ELF-1 (cell line): Measurements from ENCODE around the gene ATP5PF.
"Not testable (repeated sequence)": the region's sequence is repeated elsewhere in the genome, so short reads cannot be mapped to it uniquely, and the experiment has no call there.

Experiments used
- DNase-seq: peaks from one replicate; pipeline ENCODE4 v3.0.0-alpha.2; 2016; ENCODE audit warnings: low read depth, low spot score

The ATP5PF gene

GRCh38 chr21:25734904-25735645, at the start of gene ATP5PF, which contains the start of gene GABPA:
Gene ATP5PF, minus strand, starts transcription at chr21:25734904. Its CDS starts 5,110 bp downstream, at chr21:25729794.
Gene GABPA, plus strand, starts transcription at chr21:25734972. Its CDS starts 6,627 bp downstream, at chr21:25741599.
- DNase-seq: peak; percentile 99

- DNase-seq: not testable (repeated sequence)
These were observed 43.6 kb upstream of the ATP5PF start for GRCh38 chr21:25778126-25778875.

GRCh38 chr21:25776440-25776839, 41.7 kb upstream of the ATP5PF start:
- DNase-seq: no peak

- DNase-seq: no peak
These were observed 38.0 kb upstream of the ATP5PF start for GRCh38 chr21:25772686-25773085.

GRCh38 chr21:25767921-25768320, 33.2 kb upstream of the ATP5PF start:
- no peak for DNase-seq

GRCh38 chr21:25764065-25764464, 29.4 kb upstream of the ATP5PF start:
- no peak for DNase-seq

GRCh38 chr21:25760677-25761076, 26.0 kb upstream of the ATP5PF start:
- no peak for DNase-seq

GRCh38 chr21:25760061-25760460, 25.4 kb upstream of the ATP5PF start:
- no peak for DNase-seq

- DNase-seq: no peak
These were observed 24.9 kb upstream of the ATP5PF start for GRCh38 chr21:25759573-25759972.

- no peak for DNase-seq
These were observed 22.8 kb upstream of the ATP5PF start for GRCh38 chr21:25757531-25757930.

- DNase-seq: no peak
These were observed 21.7 kb upstream of the ATP5PF start for GRCh38 chr21:25756190-25756932.

- no peak for DNase-seq
These were observed 17.7 kb upstream of the ATP5PF start for GRCh38 chr21:25752416-25752815.

- DNase-seq: no peak
These were observed 15.4 kb upstream of the ATP5PF start for GRCh38 chr21:25750085-25750484.

- no peak for DNase-seq
These were observed 10.2 kb upstream of the ATP5PF start for GRCh38 chr21:25744854-25745253.

- no peak for DNase-seq
These were observed 8.2 kb upstream of the ATP5PF start for GRCh38 chr21:25742900-25743299.

- DNase-seq: no peak
These were observed 2.7 kb upstream of the ATP5PF start for GRCh38 chr21:25737421-25737820.

- DNase-seq: no peak
These were observed 1.2 kb upstream of the ATP5PF start for GRCh38 chr21:25735646-25736597.

GRCh38 chr21:25734654-25734903, 125 bp downstream of the ATP5PF start:
- no peak for DNase-seq

GRCh38 chr21:25733859-25734653, 648 bp downstream of the ATP5PF start:
- peak; percentile 25 for DNase-seq

GRCh38 chr21:25732091-25732760, 2.5 kb downstream of the ATP5PF start:
- DNase-seq: no peak
